HepG2 (cell line): Measurements from ENCODE around the gene VAMP4. TPM values are rescaled to one million over a fixed set of nuclear protein-coding genes. Genes with fewer than 3 reads are reported as not detected.

ENCODE experiments used
- GATAD2A ChIP-seq: IDR thresholded peaks from 2 replicates; pipeline ENCODE4 v1.6.1; 2016
- MEIS1 ChIP-seq: sonication (generic); formaldehyde crosslinking; IDR thresholded peaks from 2 replicates; pipeline ENCODE4 v1.9.0; 2021; ENCODE audit warnings: mild to moderate bottlenecking, missing genetic modification reagents, moderate library complexity, borderline replicate concordance
- RBM39 ChIP-seq: fragments of 200-400 bp; formaldehyde crosslinking; IDR thresholded peaks from one replicate; pipeline ENCODE4 v1.6.1; 2018; ENCODE audit warnings: antibody characterized with exemption, mild to moderate bottlenecking, low read depth, low read length; ENCODE audit not compliant: poor library complexity, severe bottlenecking
- STAG1 ChIP-seq: sonication (generic); formaldehyde crosslinking; IDR thresholded peaks from 2 replicates; pipeline ENCODE4 v1.4.0; 2020; ENCODE audit warnings: missing genetic modification reagents
- TEAD2 ChIP-seq: sonication (generic); formaldehyde crosslinking; IDR thresholded peaks from 2 replicates; pipeline ENCODE4 v1.9.0; 2021; ENCODE audit warnings: missing genetic modification reagents
- TRAFD1 ChIP-seq: sonication (generic); formaldehyde crosslinking; IDR thresholded peaks from 2 replicates; pipeline ENCODE4 v1.5.1; 2020; ENCODE audit warnings: missing genetic modification reagents, mild to moderate bottlenecking, borderline replicate concordance
- ZNF337 ChIP-seq: sonication (generic); formaldehyde crosslinking; IDR thresholded peaks from 2 replicates; pipeline ENCODE4 v1.5.1; 2020; ENCODE audit warnings: missing genetic modification reagents, low read depth, mild to moderate bottlenecking, borderline replicate concordance
- ZNF496 ChIP-seq: sonication (generic); formaldehyde crosslinking; IDR thresholded peaks from 2 replicates; pipeline ENCODE4 v1.8.1; 2023; ENCODE audit warnings: mild to moderate bottlenecking, moderate library complexity, missing genetic modification reagents; ENCODE audit not compliant: insufficient replicate concordance
- ZNF720 ChIP-seq: sonication (generic); formaldehyde crosslinking; IDR thresholded peaks from 2 replicates; pipeline ENCODE4 v1.4.0; 2020; ENCODE audit warnings: missing genetic modification reagents
- ZNF879 ChIP-seq: sonication (generic); formaldehyde crosslinking; IDR thresholded peaks from 2 replicates; pipeline ENCODE4 v1.8.1; 2023; ENCODE audit warnings: missing genetic modification reagents
- ZSCAN22 ChIP-seq: sonication (generic); formaldehyde crosslinking; IDR thresholded peaks from 2 replicates; pipeline ENCODE4 v1.4.0; 2020; ENCODE audit warnings: mild to moderate bottlenecking, missing genetic modification reagents
- polyA plus RNA-seq, 8 experiments: library from polyadenylated mRNA; depleted of rRNA in 3 of 8; stranded (reverse) in 7 of 8; unstranded in 1 of 8; fragments of >200 nt; fragmentation: Illumina TruSeq in 4 of 8; extraction: Trizol in 4 of 8; gene quantifications; 2 replicates each; pipeline versions ENCODE4 v1.2.1 to v1.2.3, GENCODE V29; 2011 to 2016; ENCODE audit warnings: low read depth in 4 of 8, missing spikeins in 1 of 8, mixed read lengths in 1 of 8; ENCODE audit not compliant: insufficient read depth in 1 of 8
- total RNA-seq, 5 experiments: library from RNA; depleted of rRNA; stranded (reverse); fragments of >200 nt; fragmentation: Illumina TruSeq; extraction: Trizol; gene quantifications; 2 replicates each; pipeline ENCODE4 v1.2.3, GENCODE V29; 2016; ENCODE audit warnings: low read depth in 1 of 5
- TF ChIP-seq, protein P1 (sequence below): sonication (generic); formaldehyde crosslinking; IDR thresholded peaks from 2 replicates; pipeline ENCODE4 v1.4.0; 2020; ENCODE audit warnings: mild to moderate bottlenecking, low read depth, missing genetic modification reagents
- TF ChIP-seq, protein P2 (sequence below): IDR thresholded peaks from 2 replicates; pipeline ENCODE4 v1.6.1; 2016; ENCODE audit warnings: low read depth, missing genetic modification reagents, missing compliant biosample characterization
- TF ChIP-seq, protein P3 (sequence below): sonication (generic); formaldehyde crosslinking; IDR thresholded peaks from 2 replicates; pipeline ENCODE4 v1.8.1; 2023; ENCODE audit warnings: mild to moderate bottlenecking, missing genetic modification reagents

The VAMP4 gene
- total and polyA plus RNA-seq, 2 of the 13 experiments (the other 11 are each of a cell fraction or from before 2014, with no cell fraction given): 1.4 to 2.0 TPM

GRCh38 chr1:171654942-171655745 lies 86.7 kb downstream of the VAMP4 start (continued):
- TF ChIP-seq, protein P1, sequence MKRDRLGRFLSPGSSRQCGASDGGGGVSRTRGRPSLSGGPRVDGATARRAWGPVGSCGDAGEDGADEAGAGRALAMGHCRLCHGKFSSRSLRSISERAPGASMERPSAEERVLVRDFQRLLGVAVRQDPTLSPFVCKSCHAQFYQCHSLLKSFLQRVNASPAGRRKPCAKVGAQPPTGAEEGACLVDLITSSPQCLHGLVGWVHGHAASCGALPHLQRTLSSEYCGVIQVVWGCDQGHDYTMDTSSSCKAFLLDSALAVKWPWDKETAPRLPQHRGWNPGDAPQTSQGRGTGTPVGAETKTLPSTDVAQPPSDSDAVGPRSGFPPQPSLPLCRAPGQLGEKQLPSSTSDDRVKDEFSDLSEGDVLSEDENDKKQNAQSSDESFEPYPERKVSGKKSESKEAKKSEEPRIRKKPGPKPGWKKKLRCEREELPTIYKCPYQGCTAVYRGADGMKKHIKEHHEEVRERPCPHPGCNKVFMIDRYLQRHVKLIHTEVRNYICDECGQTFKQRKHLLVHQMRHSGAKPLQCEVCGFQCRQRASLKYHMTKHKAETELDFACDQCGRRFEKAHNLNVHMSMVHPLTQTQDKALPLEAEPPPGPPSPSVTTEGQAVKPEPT (CRISPR knock-in tag): no peak
- TF ChIP-seq, protein P2, sequence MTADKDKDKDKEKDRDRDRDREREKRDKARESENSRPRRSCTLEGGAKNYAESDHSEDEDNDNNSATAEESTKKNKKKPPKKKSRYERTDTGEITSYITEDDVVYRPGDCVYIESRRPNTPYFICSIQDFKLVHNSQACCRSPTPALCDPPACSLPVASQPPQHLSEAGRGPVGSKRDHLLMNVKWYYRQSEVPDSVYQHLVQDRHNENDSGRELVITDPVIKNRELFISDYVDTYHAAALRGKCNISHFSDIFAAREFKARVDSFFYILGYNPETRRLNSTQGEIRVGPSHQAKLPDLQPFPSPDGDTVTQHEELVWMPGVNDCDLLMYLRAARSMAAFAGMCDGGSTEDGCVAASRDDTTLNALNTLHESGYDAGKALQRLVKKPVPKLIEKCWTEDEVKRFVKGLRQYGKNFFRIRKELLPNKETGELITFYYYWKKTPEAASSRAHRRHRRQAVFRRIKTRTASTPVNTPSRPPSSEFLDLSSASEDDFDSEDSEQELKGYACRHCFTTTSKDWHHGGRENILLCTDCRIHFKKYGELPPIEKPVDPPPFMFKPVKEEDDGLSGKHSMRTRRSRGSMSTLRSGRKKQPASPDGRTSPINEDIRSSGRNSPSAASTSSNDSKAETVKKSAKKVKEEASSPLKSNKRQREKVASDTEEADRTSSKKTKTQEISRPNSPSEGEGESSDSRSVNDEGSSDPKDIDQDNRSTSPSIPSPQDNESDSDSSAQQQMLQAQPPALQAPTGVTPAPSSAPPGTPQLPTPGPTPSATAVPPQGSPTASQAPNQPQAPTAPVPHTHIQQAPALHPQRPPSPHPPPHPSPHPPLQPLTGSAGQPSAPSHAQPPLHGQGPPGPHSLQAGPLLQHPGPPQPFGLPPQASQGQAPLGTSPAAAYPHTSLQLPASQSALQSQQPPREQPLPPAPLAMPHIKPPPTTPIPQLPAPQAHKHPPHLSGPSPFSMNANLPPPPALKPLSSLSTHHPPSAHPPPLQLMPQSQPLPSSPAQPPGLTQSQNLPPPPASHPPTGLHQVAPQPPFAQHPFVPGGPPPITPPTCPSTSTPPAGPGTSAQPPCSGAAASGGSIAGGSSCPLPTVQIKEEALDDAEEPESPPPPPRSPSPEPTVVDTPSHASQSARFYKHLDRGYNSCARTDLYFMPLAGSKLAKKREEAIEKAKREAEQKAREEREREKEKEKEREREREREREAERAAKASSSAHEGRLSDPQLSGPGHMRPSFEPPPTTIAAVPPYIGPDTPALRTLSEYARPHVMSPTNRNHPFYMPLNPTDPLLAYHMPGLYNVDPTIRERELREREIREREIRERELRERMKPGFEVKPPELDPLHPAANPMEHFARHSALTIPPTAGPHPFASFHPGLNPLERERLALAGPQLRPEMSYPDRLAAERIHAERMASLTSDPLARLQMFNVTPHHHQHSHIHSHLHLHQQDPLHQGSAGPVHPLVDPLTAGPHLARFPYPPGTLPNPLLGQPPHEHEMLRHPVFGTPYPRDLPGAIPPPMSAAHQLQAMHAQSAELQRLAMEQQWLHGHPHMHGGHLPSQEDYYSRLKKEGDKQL: no peak
- TF ChIP-seq ZNF496 (CRISPR knock-in tag): no peak
- TF ChIP-seq MEIS1: no peak
- no peak for TF ChIP-seq TEAD2 (CRISPR knock-in tag)
- TF ChIP-seq ZSCAN22 (CRISPR knock-in tag): 0 out of 2 replicates have a peak, but pooled peaks have one; percentile 80
- no peak for TF ChIP-seq ZNF337 (CRISPR knock-in tag)
- no peak for TF ChIP-seq ZNF879 (CRISPR knock-in tag)
- TF ChIP-seq GATAD2A: no peak
- TF ChIP-seq ZNF720 (CRISPR knock-in tag): no peak
- TF ChIP-seq RBM39: no peak
- peak; percentile 35 for TF ChIP-seq STAG1 (CRISPR knock-in tag)
- TF ChIP-seq, protein P3, sequence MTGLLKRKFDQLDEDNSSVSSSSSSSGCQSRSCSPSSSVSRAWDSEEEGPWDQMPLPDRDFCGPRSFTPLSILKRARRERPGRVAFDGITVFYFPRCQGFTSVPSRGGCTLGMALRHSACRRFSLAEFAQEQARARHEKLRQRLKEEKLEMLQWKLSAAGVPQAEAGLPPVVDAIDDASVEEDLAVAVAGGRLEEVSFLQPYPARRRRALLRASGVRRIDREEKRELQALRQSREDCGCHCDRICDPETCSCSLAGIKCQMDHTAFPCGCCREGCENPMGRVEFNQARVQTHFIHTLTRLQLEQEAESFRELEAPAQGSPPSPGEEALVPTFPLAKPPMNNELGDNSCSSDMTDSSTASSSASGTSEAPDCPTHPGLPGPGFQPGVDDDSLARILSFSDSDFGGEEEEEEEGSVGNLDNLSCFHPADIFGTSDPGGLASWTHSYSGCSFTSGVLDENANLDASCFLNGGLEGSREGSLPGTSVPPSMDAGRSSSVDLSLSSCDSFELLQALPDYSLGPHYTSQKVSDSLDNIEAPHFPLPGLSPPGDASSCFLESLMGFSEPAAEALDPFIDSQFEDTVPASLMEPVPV: no peak
- TF ChIP-seq TRAFD1 (CRISPR knock-in tag): no peak
